ENCODE results near the gene HEMK1. TPM values are rescaled to one million over a fixed set of nuclear protein-coding genes. Genes with fewer than 3 reads are reported as not detected.

The HEMK1 gene
- total and polyA plus RNA-seq, 7 donors, result 6.1 to 16.2 (median 10.0) TPM

GRCh38 chr3:50642382-50642781 lies 73.1 kb downstream of the HEMK1 start:
- intact Hi-C loops (cut with DNase I), result no loop called here
- no peak for ATAC-seq
- WGBS, 3 donors, result 92 to 95% (median 94%) methylated on average over 1 of the region's 1 CpG
- DNase-seq, result no peak
- Histone ChIP-seq H3K9me3 (no peaks in the 10 kb centered on the region), H3K4me1 (peaks cover 16% of the 10 kb centered on the region), H3K27me3 (ENCODE audit: insufficient read depth in 3 of 3, low read length in 2 of 3) (no peaks in the 10 kb centered on the region), H3K27ac (no peak overlapping the region), H3K4me3 (no peak overlapping the region), H3K36me3 (ENCODE audit: insufficient read depth in 1 of 2, low read depth in 1 of 2) (peaks cover 14 to 76% of the 10 kb centered on the region in 2 donors)
- TF ChIP-seq CTCF (IDR thresholded peaks at IDR 0.05), result no peak

GRCh38 chr3:50644561-50644960 lies 75.2 kb downstream of the HEMK1 start:
- no peak overlapping the region for H3K27ac ChIP-seq
- no peaks in the 10 kb centered on the region for H3K27me3 ChIP-seq (ENCODE audit: insufficient read depth in 3 of 3, low read length in 2 of 3)
- intact Hi-C loops (cut with DNase I), result no loop called here
- DNase-seq (no peak), ATAC-seq (no peak)
- H3K4me3 ChIP-seq, result no peak overlapping the region
- H3K9me3 ChIP-seq, result no peaks in the 10 kb centered on the region
- peaks cover 14% of the 10 kb centered on the region for H3K4me1 ChIP-seq
- 65 to 73% (median 71%) methylated on average over 7 of the region's 7 CpGs for WGBS, 3 donors
- no peak for TF ChIP-seq CTCF (IDR thresholded peaks at IDR 0.05)
- H3K36me3 ChIP-seq (ENCODE audit: insufficient read depth in 1 of 2, low read depth in 1 of 2), result peaks cover 17 to 90% of the 10 kb centered on the region in 2 donors

- Histone ChIP-seq H3K4me1 (peaks cover 22% of the 10 kb centered on the region), H3K36me3 (ENCODE audit: insufficient read depth in 1 of 2, low read depth in 1 of 2) (peaks cover 17 to 84% of the 10 kb centered on the region in 2 donors), H3K27ac (no peak overlapping the region), H3K4me3 (no peak overlapping the region), H3K9me3 (no peaks in the 10 kb centered on the region), H3K27me3 (ENCODE audit: insufficient read depth in 3 of 3, low read length in 2 of 3) (no peaks in the 10 kb centered on the region)
- WGBS, 3 donors, result 83 to 91% (median 84%) methylated on average over 2 of the region's 2 CpGs
- TF ChIP-seq CTCF (IDR thresholded peaks at IDR 0.05), result no peak
- no peak for DNase-seq
- intact Hi-C loops (cut with DNase I), result no loop called here
- no peak for ATAC-seq
Measured at GRCh38 chr3:50645378-50645777, 76.1 kb downstream of the HEMK1 start.

Other genes starting within 250 kb of the HEMK1 start
- gene HYAL2, start 246.8 kb upstream of the HEMK1 start, total RNA-seq, result 10 to 100 TPM; 20.6 to 42.8 (median 25.6) TPM
- 10 to 100 TPM; 25.3 to 61.7 (median 41.8) TPM for gene HYAL2, start 246.8 kb upstream of the HEMK1 start, polyA plus RNA-seq
- 10 to 100 TPM; 31.5 to 43.6 (median 33.7) TPM for gene TUSC2, start 241.3 kb upstream of the HEMK1 start, total RNA-seq
- 100 to 1,000 TPM in 1 of 3 donors, 10 to 100 TPM in 2; 38.0 to 100 (median 84.9) TPM for gene TUSC2, start 241.3 kb upstream of the HEMK1 start, polyA plus RNA-seq
- 10 to 100 TPM; 10.1 to 24.2 (median 14.9) TPM for gene RASSF1, start 228.7 kb upstream of the HEMK1 start, total RNA-seq
- gene RASSF1, start 228.7 kb upstream of the HEMK1 start, polyA plus RNA-seq, result 10 to 100 TPM; 33.3 to 84.5 (median 37.9) TPM
- gene ZMYND10, start 223.8 kb upstream of the HEMK1 start, total RNA-seq, result under 1 TPM; 0.24 to 0.99 (median 0.57) TPM
- gene ZMYND10, start 223.8 kb upstream of the HEMK1 start, polyA plus RNA-seq, result under 1 TPM; 0.23 to 0.99 (median 0.51) TPM
- gene NPRL2, start 218.7 kb upstream of the HEMK1 start, total RNA-seq, result 10 to 100 TPM; 16.1 to 29.5 (median 19.6) TPM
- gene NPRL2, start 218.7 kb upstream of the HEMK1 start, polyA plus RNA-seq, result 10 to 100 TPM; 21.5 to 36.6 (median 21.7) TPM
- 1 to 10 TPM; 5.7 to 9.2 (median 7.0) TPM for gene CYB561D2, start 218.7 kb upstream of the HEMK1 start, total RNA-seq
- 10 to 100 TPM; 14.7 to 34.8 (median 17.5) TPM for gene CYB561D2, start 218.7 kb upstream of the HEMK1 start, polyA plus RNA-seq
- 10 to 100 TPM; 20.4 to 29.1 (median 23.2) TPM for gene TMEM115, start 210.0 kb upstream of the HEMK1 start, total RNA-seq
- 10 to 100 TPM; 29.7 to 49.6 (median 42.7) TPM for gene TMEM115, start 210.0 kb upstream of the HEMK1 start, polyA plus RNA-seq
- 1 to 10 TPM in 2 of 4 donors, under 1 TPM in 2; 0.56 to 1.6 (median 1.2) TPM for gene CACNA2D2, start 65.9 kb upstream of the HEMK1 start, total RNA-seq
- gene CACNA2D2, start 65.9 kb upstream of the HEMK1 start, polyA plus RNA-seq, result under 1 TPM; 0.14 to 0.83 (median 0.77) TPM
- gene C3orf18, start 1.8 kb upstream of the HEMK1 start, total RNA-seq, result 10 to 100 TPM in 3 of 4 donors, 1 to 10 TPM in 1; 7.3 to 30.1 (median 15.2) TPM
- gene C3orf18, start 1.8 kb upstream of the HEMK1 start, polyA plus RNA-seq, result 10 to 100 TPM; 14.0 to 26.3 (median 18.8) TPM
- gene CISH, start 42.3 kb downstream of the HEMK1 start, total RNA-seq, result 10 to 100 TPM; 16.9 to 75.1 (median 50.4) TPM
- gene CISH, start 42.3 kb downstream of the HEMK1 start, polyA plus RNA-seq, result 10 to 100 TPM; 12.8 to 36.5 (median 18.5) TPM
- gene MAPKAPK3, start 47.6 kb downstream of the HEMK1 start, total RNA-seq, result 100 to 1,000 TPM in 3 of 4 donors, 10 to 100 TPM in 1; 88.2 to 277 (median 187) TPM
- 100 to 1,000 TPM; 213 to 409 (median 328) TPM for gene MAPKAPK3, start 47.6 kb downstream of the HEMK1 start, polyA plus RNA-seq
- gene DOCK3, start 105.4 kb downstream of the HEMK1 start, total RNA-seq, result under 1 TPM; 0.46 to 0.91 (median 0.88) TPM
- under 1 TPM; 0.01 to 0.91 (median 0.21) TPM for gene DOCK3, start 105.4 kb downstream of the HEMK1 start, polyA plus RNA-seq

Measured in psoas muscle (tissue), 8 donors.